LHCN-M2 (cell line): Measurements from ENCODE around the gene MMD2. TPM values are rescaled to one million over a fixed set of nuclear protein-coding genes. Genes with fewer than 3 reads are reported as not detected.
A peak's percentile ranks its signal among the peaks of the same experiment; 100 is the strongest.

Experiments used
- DNase-seq: peaks from one replicate; pipeline ENCODE4 v3.0.0-alpha.2; 2012; ENCODE audit warnings: low read depth
- total RNA-seq: library from RNA; depleted of rRNA; stranded (reverse); fragments of >200 nt; gene quantifications from 2 replicates; pipeline ENCODE4 v1.2.3, GENCODE V29; 2014

Gene MMD2
- total RNA-seq, 1 experiment from 2014 or later, result not detected

DNA sequence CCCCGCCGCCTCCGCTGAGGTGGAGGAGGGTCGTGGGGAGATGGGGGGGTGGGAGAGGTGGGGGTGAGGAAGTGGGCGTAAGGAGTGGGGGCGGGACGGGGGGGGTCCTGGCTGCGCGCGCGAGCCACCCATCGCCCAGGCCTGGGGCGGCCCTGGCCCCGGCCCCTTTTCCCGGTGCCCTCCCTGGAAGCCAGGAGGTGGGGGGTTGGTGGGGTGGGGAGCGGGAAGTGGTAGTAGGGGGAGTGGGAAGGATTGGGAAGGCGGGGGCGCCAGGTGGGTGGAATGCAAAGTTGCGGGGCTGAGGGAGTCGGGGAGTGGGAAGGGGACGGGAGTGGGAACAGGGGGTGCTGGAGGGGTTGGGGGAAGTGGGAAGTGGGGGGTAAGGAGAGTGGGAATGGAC, 319 bp upstream of the MMD2 start:
- no peak for DNase-seq

DNA sequence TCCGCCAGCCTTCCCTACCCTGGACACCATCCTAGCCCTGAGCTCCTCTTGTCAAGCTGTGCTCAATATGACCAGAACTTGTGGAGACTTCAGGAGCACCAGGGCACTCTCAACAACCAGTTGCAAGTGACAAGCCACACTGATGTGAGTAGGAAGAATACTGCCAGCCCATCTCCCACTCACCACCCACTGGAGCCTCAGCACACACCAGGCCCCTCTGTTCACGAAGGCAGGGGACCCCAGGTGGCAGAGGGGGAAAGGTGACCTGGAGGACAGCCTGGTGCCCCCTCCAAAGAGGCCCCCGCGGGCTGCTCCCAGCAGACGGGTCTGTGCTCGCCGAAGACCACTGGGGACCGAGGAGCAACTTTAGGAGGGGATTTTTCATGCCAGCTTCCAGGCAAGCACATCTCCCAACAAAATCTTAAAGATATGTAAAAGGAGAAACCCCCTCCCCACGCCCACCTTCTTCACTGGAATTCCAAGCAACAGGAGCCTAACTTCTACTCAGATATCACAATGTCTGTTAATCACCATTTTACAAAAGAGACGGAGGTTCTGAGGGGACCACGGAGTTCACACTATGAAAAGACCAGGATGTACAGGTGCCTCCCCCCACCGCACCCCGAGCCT, 1.0 kb downstream of the MMD2 start:
- DNase-seq, result no peak

DNA sequence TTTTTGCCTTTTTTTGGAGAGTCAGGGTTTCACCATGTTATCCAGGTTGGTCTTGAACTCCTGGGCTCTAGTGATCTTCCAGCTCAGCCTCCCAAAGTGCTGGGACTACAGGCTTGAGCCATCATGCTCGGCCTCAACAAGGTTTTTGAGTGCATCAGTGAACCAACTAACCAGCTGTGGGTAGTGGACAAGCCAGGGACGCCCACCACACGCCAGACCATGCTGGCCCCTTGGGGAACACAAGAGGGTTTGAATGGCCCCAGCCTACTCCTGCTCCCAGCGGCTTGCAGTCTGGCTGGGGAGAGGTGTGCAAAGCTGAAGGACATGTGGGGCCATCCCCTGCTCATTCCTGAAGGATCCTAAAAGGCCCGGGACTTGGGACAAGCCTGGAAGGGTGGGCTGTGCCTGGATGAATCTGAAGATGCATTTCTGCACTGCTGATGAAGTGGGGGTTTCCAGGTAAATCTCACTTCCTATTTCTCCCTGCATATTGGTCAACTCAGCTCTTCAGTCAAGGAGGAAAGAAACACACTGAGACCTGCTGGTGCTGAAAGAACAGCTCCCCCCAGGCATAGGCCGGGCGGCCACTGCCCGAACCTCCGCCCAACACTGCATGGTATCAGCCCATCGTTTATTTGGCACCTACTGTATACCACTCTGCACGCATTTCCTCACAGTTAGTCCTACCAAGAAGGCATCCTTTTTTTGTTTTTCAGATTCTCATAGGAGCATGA, 6.9 kb downstream of the MMD2 start:
- peak; percentile 24 for DNase-seq

DNA sequence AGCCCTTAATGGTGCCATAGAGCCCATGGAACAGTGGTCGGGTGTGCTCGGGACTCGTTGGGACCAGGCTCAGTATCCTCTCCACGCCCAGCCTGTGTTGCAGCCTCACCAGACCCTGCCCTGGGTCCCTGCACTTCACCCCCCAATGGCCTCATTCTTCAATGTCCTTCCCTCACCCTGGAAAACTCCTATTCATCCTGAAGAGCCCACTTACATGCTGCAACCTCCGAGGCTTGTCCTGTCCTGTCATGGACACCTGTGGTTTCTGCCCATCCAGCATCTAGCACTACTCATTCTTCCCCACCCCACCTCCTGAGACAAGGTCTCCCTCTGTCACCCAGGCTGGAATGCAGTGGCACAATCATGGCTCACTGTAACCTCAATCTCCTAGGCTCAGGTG, 7.7 kb downstream of the MMD2 start:
- DNase-seq, result no peak

DNA sequence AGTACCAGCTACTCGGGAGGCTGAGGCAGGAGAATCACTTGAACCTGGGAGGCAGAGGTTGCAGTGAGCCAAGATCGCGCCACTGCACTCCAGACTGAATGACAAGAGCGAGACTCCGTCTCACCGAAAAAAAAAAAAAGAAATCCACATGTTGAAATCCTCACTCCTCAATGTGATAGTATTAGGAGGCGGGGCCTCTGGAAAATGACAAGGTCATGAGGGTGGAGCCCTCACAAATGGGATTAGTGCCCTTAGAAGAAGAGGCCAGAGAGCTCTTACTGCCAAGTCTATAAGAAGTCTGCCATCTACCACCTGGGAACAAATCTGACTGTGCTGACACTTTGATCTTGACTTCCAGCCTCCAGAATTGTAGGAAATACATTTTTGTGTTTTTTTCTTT, 10.6 kb downstream of the MMD2 start:
- DNase-seq, result no peak

DNA sequence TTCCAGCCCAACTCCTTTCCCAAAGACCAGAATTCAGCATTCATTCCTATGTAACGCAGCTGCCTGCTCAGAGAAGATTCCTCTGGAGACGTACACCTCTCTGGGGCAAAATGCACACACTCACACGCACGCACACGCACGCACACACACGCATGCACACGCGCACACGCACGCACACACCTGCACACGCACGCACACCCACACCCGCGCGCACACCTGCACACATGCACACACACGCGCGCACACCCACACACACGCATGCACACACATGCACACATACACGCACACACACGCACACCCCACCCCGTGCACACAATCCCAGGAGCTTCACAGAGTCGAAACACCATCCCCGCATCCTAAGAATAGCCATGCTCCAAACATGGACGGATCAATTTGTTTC, 13.0 kb downstream of the MMD2 start:
- DNase-seq, result no peak

DNA sequence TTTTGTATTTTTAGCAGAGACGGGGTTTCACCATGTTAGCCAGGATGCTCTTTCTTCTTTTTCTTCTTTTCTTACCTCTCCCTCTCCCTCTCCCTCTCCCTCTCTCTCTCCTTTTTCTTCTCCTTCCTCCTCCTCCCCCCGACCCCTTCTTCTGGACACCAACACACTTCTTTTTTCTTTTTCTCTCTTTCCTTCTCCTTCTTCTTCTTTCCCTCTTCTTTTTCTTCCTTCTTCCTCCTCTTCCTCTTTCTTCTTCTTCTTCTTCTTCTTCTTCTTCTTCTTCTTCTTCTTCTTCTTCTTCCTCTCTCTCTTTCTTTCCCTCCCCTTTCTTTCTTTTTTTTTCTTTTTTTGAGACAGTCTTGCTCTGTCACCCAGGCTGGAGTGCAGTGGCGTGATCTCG, 14.0 kb downstream of the MMD2 start:
- DNase-seq, result no peak

DNA sequence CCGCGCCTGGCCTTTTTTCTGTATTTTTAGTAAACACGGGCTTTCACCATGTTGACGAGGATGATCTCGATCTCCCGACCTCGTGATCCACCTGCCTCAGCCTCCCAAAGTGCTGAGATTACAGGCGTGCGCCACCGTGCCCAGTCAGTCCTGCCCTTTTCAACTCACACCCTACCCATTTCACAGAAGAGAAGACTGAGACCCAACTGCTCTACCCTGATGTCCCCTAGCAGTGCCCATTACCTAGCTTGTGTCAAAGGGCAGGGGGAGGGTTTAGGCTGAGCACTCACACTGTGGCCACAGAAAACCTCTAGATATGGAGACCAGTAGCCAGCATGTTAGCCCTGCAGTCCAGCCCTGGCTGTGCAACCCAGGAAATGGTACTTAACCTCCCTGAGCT, 15.7 kb downstream of the MMD2 start:
- DNase-seq, result no peak

DNA sequence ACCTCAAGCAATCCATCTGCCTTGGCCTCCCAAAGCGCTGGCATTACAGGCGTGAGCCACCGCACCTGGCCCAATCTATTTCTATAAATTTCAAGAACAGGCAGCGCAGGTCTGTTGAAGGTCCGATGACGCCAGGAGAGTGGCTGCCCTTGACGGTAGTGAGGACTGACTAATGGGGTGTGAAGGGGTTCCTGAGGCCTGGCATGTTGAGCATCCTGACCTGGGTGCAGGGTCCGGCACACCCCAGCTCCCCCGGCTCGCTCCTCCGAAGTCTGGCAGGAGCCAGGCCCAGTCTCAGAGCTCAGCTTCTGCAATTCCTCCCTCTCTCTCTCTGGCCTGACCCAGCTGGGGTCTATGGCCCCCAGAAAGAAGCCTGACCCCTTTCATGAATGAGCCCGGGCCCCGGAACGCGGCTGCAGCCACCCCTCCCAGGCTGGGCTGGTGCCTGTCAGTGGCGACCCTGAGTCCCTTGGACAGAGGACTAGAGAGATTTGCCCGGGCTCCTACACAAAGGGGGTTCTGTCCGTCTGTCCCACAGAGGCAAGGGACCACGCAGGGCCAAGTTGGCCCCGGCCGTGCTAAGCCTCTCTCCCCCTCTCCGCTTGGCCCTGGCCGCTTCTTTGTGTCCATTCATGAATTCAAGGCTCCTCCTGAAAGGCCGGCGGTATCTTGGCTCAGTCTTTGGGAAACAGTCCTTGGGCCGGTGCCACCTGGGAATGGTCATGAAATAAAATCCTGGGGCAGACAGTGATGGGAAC, 18.8 kb downstream of the MMD2 start:
- DNase-seq, result no peak

DNA sequence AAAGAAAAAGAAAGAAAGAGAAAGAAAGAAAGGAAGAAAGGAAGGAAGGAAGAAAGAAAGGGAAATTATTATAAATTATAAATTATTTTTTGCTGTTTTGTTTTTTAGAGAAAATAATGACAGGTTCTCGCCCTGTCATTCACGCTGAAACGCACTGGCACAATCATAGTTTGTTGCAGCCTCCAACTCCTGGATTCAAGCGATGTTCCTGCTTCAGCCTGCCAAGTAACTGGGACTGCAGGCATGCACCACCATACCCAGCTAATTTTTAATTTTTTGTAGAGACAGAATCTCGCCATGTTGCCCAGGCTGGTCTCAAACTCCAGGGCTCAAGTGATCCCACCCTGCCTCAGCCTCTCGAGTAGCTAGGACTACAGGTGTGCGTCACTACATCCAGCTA, 21.6 kb downstream of the MMD2 start:
- no peak for DNase-seq

DNA sequence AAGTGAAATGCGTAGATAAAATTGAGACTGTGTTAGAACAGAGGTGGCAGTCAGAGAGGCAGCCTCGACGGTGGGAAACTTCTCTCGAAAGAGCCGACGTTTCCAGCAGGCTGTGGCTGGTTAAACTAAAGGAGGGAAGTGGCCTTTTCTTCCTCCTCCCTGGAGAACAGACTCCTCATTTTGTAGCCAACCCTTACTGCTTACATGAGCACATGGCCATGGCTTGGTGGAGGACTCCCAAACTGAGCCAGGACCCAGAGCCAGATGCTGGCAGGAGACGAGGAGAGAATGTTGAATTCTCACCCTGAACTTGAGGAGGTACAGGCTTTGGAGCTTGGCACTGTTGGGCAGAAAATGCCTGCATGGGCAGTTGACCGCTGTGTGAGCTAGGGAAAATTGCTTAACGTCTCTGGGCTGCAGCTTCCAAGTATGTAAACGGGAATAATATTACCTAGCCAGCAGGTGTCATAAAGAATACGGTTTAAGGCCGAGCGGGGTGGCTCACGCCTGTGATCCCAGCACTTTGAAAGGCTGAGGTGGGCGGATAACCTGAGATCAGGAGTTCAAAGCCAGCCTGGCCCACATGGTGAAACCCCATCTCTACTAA, 24.5 kb downstream of the MMD2 start:
- DNase-seq, result no peak

DNA sequence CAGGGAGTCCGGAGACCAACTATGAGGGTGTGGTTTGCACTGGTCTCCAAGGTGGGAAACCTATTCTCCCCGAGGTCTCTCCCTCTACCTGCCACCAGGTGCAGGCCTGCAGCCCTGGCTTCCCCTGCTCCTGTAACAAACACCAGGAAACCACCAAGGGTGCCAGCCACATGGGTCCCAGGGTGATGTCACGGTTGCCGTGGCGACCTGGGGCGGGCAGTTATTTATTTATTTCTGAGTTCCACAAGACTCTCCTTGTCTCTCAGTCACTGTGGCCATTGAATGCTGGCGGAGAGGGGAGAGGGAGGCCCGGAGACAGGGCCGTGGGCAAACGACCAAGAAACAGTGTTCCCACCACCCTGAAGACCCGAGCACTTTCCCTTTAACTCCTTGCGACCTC, 27.0 kb downstream of the MMD2 start:
- peak; percentile 8 for DNase-seq

DNA sequence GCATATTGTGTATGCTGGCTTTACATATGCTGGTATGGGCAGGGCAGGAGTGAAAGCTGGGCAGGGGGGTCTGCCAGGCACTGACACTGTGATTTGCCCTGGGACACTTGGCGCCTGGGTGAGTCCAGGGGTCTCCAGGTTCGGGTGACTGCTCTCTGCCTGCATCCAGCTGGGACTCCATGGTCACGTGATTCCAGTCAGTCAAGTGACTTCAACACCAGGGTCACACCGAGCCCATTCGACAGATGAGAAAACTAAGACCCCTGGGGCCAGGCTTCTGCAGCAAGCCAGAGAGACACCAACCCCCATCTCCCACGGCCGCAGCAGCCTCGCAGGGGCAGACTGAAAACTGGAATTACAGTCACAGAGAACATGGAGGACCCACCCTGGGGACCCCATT, 30.0 kb downstream of the MMD2 start:
- no peak for DNase-seq

DNA sequence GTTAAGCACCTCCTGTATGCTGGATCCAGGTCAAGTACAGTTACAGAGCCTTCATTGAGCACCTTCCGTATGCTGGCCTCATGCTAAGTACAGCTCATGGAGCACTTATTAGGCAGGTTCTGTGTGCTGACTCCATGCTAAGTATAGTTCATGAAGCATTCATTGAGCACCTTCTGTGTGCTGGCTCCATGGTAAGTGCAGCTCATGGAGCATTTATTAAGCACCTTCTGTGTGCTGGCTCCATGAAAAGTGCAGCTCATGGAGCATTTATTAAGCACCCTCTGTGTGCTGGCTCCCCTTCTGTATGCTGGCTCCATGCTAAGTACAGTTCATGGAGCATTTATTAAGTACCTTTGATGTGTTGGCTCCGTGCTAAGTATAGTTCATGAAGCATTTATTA, 30.5 kb downstream of the MMD2 start:
- no peak for DNase-seq

DNA sequence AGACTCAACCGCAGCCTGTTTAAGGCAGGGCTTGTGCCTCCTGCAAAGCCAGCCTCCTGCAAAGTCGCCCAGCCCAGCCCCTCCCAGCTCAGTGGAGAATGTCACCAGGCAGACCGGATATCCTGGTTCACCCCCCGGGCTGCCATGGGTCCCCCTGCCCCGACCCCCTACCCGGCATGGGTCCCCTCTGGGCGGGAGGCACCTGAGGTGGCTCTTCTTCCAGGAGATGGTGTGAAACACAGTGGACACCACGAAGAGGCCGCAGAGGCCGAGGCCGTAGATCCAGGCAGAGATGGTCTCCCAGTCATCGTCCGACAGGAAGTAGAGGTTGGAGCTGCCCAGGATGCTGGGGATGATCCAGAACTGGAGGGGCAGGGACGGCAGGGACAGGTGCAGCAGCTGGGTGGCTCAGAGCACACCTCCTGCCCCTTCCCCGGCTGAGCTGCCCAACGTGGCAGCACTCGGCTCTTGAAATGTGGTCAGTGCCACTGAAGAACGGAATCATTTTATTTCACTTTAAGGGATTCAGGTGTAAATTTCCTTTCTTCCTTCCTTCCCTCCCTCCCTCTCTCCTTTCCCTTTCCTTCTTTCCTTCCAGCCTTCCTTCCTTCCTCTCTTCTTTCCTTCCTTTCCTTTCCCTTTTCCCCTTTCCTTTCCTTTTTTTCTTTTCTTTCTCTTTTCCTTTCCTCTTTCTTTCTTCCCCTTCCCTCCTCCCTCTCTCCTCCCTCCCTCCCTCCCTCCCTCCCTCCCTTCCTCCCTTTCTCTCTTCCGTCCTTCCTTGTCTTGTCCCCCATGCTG, 38.8 kb downstream of the MMD2 start:
- DNase-seq, result no peak

DNA sequence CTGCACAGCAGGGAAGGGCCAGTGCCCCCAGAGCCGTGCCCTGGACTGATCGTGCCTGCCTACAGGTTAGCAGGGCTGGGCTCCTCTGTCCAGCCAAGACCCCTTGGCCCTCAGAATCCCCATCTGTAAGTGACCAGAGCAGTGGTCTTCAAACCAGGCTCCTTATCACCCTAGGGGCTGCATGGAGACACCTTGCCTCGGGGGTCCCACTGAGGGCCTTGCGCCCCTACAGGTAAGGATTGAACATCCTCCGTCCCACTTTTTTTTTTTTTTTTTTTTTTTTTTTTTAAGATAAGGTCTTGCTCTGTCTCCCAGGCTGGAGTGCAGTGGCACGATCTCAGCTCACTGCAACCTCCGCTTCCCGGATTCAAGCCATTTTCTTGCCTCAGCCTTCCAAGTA, 42.9 kb downstream of the MMD2 start:
- DNase-seq, result no peak

DNA sequence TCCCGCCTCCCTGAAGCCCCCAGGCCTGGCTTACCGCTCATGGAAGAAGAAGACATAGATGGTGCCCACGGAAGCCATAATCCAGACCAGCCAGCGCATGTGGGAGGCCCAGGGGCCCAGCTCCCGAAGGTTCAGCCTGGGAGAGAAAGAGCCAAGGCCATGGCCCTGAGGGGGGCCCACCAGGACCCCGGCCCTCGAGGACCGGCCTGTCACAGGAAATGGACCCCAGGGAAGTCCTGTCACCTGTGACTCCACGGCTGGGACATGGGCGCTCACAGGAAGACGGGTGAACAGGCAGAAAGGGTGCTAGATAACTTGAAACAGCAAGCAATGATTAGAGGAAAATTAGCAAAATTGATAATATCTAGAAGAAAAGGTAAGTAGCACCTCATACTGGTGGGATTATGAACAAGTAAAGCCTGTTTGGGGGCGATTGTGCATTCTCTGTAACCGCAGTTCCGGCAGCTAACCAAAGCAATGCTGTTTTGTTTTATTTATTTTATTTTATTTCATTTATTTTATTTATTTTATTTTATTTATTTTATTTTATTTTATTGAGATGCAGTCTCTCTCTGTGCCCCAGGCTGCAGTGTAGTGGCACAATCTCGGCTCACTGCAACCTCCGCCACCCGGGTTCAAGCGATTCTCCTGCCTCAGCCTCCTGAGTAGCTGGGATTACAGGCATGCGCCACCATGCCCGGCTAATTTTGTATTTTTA, 47.7 kb downstream of the MMD2 start:
- no peak for DNase-seq

DNA sequence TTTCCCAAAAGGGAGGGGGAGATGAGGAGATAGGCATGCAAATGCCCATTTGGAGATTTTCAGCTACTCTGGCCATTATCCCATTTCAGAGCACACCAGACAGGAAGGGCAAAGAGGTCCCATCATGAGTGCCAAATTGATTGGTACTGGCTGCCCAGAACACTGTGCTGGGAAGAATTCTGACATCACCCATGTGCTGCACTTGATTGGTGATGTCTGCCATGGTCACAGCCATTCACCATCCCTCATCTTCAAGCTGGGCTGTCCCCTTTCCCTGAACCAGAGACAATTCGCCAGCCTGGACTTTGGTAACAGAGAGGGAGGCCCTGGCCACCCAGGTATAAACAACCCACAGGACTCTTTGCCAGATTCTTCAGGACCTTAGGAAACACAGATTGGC, 52.3 kb downstream of the MMD2 start:
- DNase-seq, result no peak

DNA sequence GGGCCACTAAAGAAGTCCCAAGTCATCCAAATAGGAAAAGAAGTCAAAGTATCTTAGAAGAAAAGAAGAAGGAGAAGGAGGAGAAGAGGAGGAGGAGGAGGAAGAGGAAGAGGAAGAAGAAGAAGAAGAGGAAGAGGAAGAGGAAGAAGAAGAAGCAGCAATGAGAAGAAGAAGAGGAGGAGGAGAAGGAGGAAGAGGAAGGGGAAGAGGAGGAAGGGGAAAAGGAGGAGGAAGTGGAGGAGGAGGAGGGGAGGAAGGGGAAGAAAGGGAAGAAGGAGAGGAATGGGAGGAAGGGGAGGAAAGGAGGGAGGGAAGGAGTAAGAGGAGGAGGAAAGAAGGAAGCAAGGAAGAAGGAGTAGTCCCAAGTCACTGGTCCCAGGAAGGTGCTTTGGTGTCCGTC, 53.8 kb downstream of the MMD2 start:
- DNase-seq, result no peak

DNA sequence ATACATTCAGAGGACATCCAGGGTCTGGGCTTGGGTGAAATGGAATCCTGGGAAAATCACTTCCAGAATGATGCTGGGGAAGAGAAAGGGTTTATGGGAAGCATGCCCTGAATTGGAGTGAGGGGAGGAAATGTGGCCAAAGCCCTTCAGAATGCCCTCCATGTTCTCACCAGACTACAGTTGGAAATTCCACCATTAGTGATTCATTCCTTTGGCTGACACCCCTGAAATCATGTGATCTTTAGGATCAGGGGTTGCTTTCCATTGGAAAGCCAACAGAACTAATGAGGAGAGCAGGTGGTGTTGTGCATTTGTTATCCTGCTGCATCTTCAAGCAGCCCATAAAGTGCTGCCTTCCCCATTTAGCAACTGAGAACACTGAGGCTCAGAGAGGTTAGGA, 54.6 kb downstream of the MMD2 start:
- DNase-seq, result no peak

DNA sequence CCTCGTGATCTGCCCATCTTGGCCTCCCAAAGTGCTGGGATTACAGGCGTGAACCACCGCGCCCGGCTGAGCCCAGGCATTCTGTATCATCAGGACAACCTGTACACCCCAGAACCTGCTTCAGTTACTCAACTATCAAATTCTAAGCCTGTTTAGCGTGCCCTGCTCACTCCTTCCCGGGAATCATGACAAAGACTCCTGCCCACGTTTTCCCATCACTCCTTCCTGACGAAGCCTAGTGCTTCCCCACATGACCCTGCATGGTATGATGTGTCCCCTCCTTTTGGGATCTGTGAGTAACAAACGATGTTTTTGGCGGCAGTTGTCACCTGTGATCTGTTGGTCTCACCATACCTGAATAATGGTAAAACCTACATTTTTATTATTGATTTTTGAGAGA, 63.2 kb downstream of the MMD2 start:
- no peak for DNase-seq
